ENCODE results near the gene NKD1.

DNA sequence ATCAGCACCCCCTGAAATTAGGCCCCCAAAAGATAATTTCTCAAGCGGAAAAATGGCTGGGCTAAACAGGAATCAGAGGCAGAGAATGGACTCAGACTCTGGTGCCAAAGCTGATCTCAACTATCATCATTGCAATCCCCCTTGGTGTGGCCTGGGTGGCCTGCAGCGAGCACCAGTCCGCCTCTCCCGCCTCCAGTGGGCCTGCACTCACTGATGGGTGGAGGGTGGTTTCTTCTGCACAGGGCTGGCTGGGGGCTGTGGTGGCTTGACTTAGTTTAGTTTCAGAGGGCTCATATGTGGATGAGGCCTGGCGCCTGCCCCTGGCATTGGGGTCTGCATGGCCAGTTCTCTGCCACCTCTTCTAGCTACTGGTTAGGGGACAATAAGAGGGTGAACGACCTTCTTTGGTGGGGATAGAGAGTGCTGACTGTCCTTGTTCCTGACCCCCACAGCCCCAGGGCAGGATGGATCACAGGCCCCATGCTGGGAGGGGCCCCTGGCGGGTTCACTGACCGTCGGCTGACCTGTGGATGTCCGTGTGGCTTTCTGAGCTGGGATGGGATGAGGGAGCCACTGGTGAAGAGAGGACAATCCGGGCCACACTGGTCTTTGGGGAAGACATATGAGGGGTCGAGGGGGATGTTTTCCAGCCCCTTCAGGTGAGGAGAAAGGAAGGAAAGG, 70.2 kb downstream of the NKD1 start:
- TF ChIP-seq, protein P1, sequence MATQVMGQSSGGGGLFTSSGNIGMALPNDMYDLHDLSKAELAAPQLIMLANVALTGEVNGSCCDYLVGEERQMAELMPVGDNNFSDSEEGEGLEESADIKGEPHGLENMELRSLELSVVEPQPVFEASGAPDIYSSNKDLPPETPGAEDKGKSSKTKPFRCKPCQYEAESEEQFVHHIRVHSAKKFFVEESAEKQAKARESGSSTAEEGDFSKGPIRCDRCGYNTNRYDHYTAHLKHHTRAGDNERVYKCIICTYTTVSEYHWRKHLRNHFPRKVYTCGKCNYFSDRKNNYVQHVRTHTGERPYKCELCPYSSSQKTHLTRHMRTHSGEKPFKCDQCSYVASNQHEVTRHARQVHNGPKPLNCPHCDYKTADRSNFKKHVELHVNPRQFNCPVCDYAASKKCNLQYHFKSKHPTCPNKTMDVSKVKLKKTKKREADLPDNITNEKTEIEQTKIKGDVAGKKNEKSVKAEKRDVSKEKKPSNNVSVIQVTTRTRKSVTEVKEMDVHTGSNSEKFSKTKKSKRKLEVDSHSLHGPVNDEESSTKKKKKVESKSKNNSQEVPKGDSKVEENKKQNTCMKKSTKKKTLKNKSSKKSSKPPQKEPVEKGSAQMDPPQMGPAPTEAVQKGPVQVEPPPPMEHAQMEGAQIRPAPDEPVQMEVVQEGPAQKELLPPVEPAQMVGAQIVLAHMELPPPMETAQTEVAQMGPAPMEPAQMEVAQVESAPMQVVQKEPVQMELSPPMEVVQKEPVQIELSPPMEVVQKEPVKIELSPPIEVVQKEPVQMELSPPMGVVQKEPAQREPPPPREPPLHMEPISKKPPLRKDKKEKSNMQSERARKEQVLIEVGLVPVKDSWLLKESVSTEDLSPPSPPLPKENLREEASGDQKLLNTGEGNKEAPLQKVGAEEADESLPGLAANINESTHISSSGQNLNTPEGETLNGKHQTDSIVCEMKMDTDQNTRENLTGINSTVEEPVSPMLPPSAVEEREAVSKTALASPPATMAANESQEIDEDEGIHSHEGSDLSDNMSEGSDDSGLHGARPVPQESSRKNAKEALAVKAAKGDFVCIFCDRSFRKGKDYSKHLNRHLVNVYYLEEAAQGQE (IDR thresholded peaks at IDR 0.05; ENCODE audit: insufficient read depth in 1 of 2, low read depth in 2 of 2, low read length in 2 of 2) = no peak
- TF ChIP-seq TAF1 (IDR thresholded peaks at IDR 0.05; ENCODE audit: borderline replicate concordance, insufficient read depth, low read length) (no peak), POLR2AphosphoS5 (IDR thresholded peaks at IDR 0.05; ENCODE audit: low read depth, low read length) (no peak), SIN3A (IDR thresholded peaks at IDR 0.05; ENCODE audit: borderline replicate concordance, insufficient read depth, low read length) (no peak)
